Heart left ventricle (tissue), 16 donors: ENCODE results near the gene SCUBE3. TPM values are rescaled to one million over a fixed set of nuclear protein-coding genes. Genes with fewer than 3 reads are reported as not detected.

Source experiments
- ATAC-seq, 4 donors: fragments of 200-7000 bp; cut with Tn5 transposase; one replicate each; pipeline ENCODE4 v1.9.1; 2020 to 2022; ENCODE audit warnings: moderate library complexity in 4 of 4, mild to moderate bottlenecking in 3 of 4, moderate number of reproducible peaks in 1 of 4
- DNase-seq, 5 donors: peaks; one replicate each; pipeline ENCODE4 v3.0.0-alpha.2; 2020
- H3K27ac ChIP-seq, 12 donors: fragments of 200-600 bp; sonication (generic) in 4 of 12; one replicate each; pipeline versions ENCODE4 v1.5.0 to v1.8.0; 2016 to 2022; ENCODE audit warnings: mild to moderate bottlenecking in 2 of 12
- H3K27me3 ChIP-seq, 9 donors: fragments of 200-600 bp; sonication (generic) in 2 of 9; one replicate each; pipeline versions ENCODE4 v1.5.1 to v1.8.0; 2016 to 2022; ENCODE audit warnings: mild to moderate bottlenecking in 3 of 9
- H3K36me3 ChIP-seq, 9 donors: fragments of 200-600 bp; sonication (generic) in 2 of 9; one replicate each; pipeline versions ENCODE4 v1.5.0 to v1.8.0; 2018 to 2022; ENCODE audit warnings: mild to moderate bottlenecking in 2 of 9
- H3K4me1 ChIP-seq, 12 donors: fragments of 200-600 bp; sonication (generic) in 4 of 12; one replicate each; pipeline versions ENCODE4 v1.5.0 to v1.8.0; 2016 to 2022; ENCODE audit warnings: mild to moderate bottlenecking in 3 of 12
- H3K4me3 ChIP-seq, 12 donors: fragments of 200-600 bp; sonication (generic) in 4 of 12; one replicate each; pipeline versions ENCODE4 v1.5.0 to v1.8.0; 2017 to 2022; ENCODE audit warnings: mild to moderate bottlenecking in 9 of 12, moderate library complexity in 4 of 12
- H3K9me3 ChIP-seq, 12 donors: fragments of 200-600 bp; sonication (generic) in 4 of 12; one replicate each; pipeline versions ENCODE4 v1.5.0 to v1.8.0; 2016 to 2022; ENCODE audit warnings: mild to moderate bottlenecking in 1 of 12
- CTCF ChIP-seq, 12 donors: fragments of 200-600 bp; sonication (generic) in 4 of 12; IDR thresholded peaks; one replicate each; pipeline versions ENCODE4 v1.5.0 to v1.8.0; 2018 to 2022; ENCODE audit warnings: antibody characterized with exemption in 12 of 12, mild to moderate bottlenecking in 5 of 12
- POLR2A ChIP-seq, 2 donors: fragments of 450-650 bp; IDR thresholded peaks; one replicate each; pipeline ENCODE4 v1.6.1; 2017; ENCODE audit warnings: antibody characterized with exemption in 2 of 2, mild to moderate bottlenecking in 2 of 2, moderate library complexity in 2 of 2
- WGBS, 4 donors: extraction: QIAGEN DNeasy Blood & Tissue Kit in 2 of 4; methylation state at CpG; one replicate each; pipeline versions ENCODE4 v1.1.5 to v1.1.7; 2013 to 2018; 5-methylcytosine and 5-hydroxymethylcytosine counted together
- intact Hi-C, 10 donors: fragments of 100-400 bp; cut with DNase I; formaldehyde crosslinking; loops; one replicate each; pipeline versions ENCODE4 v1.11.1 to v1.14.2; 2022
- polyA plus RNA-seq, 2 donors: library from polyadenylated mRNA; stranded (reverse); fragments of 200-250 nt; gene quantifications; one replicate each; pipeline ENCODE4 v1.2.3, GENCODE V29; 2013
- total RNA-seq, 9 donors: library from RNA; depleted of rRNA in 2 of 9; stranded (reverse); fragments of >200 nt in 2 of 9; fragmentation: NEBNext Ultra II Directional in 3 of 9; extraction: Animal tissue kit (Norgen Biotek cat#: 25700) in 3 of 9; gene quantifications; one replicate each; pipeline versions ENCODE4 v1.1.0 to v1.2.4, GENCODE V29; 2016 to 2023
- donor health status: ischemic (EF 13 %, LVEDD 7.1; RV severe dilation, severe dysfunction).
- donor health status: healthy with polysubstance abuse.
- donor health status: DM: no; HTN: yes; CAD: no.
- donor health status: DM: no; HTN: no; CAD: no.
- donor health status: ischemic (EF 25% LVEDD 6.9; RV normal size, moderate dysfunction).
- donor health status: ischemic (EF 25% LVEDD 5.7; RV mildly dilated, moderate dysfunction).
- donor health status: healthy.
- donor health status: DM: yes; HTN: yes; CAD: no.
- donor health status: ischemic (EF 35%, LVEDD 5.7; RV mildly dilated, moderate dysfunction).
- donor health status: nonischemic (EF 11% LVEDD 7.7; RV severe dilation, severe dysfunction).
- donor health status: DM: yes; HTN: yes; CAD: no.
- donor health status: PGD.
- donor health status: ischemic (EF 29% LVEDD 5.4; RV normal size, mild dysfunction).
- donor health status: nonischemic (EF 23%, LVEDD 6.1; RV moderate dilation, normal function).

The SCUBE3 gene
- total and polyA plus RNA-seq, 11 donors: 0.61 to 18.7 (median 4.3) TPM

- no peak overlapping the region for H3K27ac ChIP-seq
- DNase-seq (peak in 1 of 5 donors; percentile 45), ATAC-seq (peak in 1 of 4 donors; percentile 38)
- 58 to 62% (median 61%) methylated on average over 10 of the region's 10 CpGs for WGBS, 4 donors
- H3K27me3 ChIP-seq: no peaks in the 10 kb centered on the region
- H3K4me3 ChIP-seq: no peak overlapping the region
- peaks cover 0 to 66% (median 59%) of the 10 kb centered on the region in 9 donors for H3K36me3 ChIP-seq
- intact Hi-C loops: loop anchor here in 4 of 10 donors (2.0 to 5.0 kb wide), 2 partner anchors 32 to 33 kb away; no protein-coding TSS in a partner anchor
- TF ChIP-seq CTCF (IDR thresholded peaks at IDR 0.05) (peak; percentile 47 to 73 (median 64)), POLR2A (IDR thresholded peaks at IDR 0.05) (no peak)
- H3K4me1 ChIP-seq: peaks cover 0 to 26% (median 14%) of the 10 kb centered on the region in 12 donors
- no peaks in the 10 kb centered on the region for H3K9me3 ChIP-seq
These were observed 80.7 kb downstream of the SCUBE3 start for GRCh38 chr6:35294308-35294945.

GRCh38 chr6:35295036-35295435 lies 81.3 kb downstream of the SCUBE3 start:
- TF ChIP-seq POLR2A (IDR thresholded peaks at IDR 0.05) (no peak), CTCF (IDR thresholded peaks at IDR 0.05) (no peak)
- intact Hi-C loops: loop anchor here in 6 of 10 donors (2.0 to 5.0 kb wide), 3 partner anchors 32 to 157 kb away; partner anchors contain the start of gene FANCE (in 2 of the 6)
- DNase-seq (no peak), ATAC-seq (no peak)
- 80 to 98% (median 88%) methylated on average over 1 to 2 of the region's 2 CpGs for WGBS, 4 donors
- Histone ChIP-seq H3K36me3 (peaks cover 0 to 60% (median 52%) of the 10 kb centered on the region in 9 donors), H3K4me1 (peaks cover 0 to 30% (median 14%) of the 10 kb centered on the region in 12 donors), H3K4me3 (no peak overlapping the region), H3K9me3 (no peaks in the 10 kb centered on the region), H3K27ac (no peak overlapping the region), H3K27me3 (no peaks in the 10 kb centered on the region)

GRCh38 chr6:35295521-35296315 lies 82.0 kb downstream of the SCUBE3 start:
- H3K36me3 ChIP-seq: peaks cover 0 to 53% (median 46%) of the 10 kb centered on the region in 9 donors
- no peaks in the 10 kb centered on the region for H3K9me3 ChIP-seq
- TF ChIP-seq CTCF (IDR thresholded peaks at IDR 0.05) (no peak), POLR2A (IDR thresholded peaks at IDR 0.05) (no peak)
- peak in 1 of 5 donors; percentile 45 for DNase-seq
- H3K4me1 ChIP-seq: peaks cover 0 to 37% (median 14%) of the 10 kb centered on the region in 12 donors
- no peak for ATAC-seq
- H3K4me3 ChIP-seq: no peak overlapping the region
- intact Hi-C loops: loop anchor here in 7 of 10 donors (2.0 to 5.0 kb wide), 4 partner anchors 31 to 157 kb away; partner anchors contain the start of gene FANCE (in 2 of the 7)
- no peaks in the 10 kb centered on the region for H3K27me3 ChIP-seq
- H3K27ac ChIP-seq: no peak overlapping the region
- WGBS, 4 donors: 34 to 62% (median 43%) methylated on average over 3 of the region's 3 CpGs
